Vein endothelial cell (primary cell): ENCODE results near the gene GPC2. TPM values are rescaled to one million over a fixed set of nuclear protein-coding genes. Genes with fewer than 3 reads are reported as not detected.

ENCODE experiments used
- total RNA-seq: library from RNA; depleted of rRNA; stranded (reverse); fragments of >200 nt; gene quantifications from 2 replicates; pipeline ENCODE4 v1.2.3, GENCODE V29; 2012

GPC2 gene, protein sequence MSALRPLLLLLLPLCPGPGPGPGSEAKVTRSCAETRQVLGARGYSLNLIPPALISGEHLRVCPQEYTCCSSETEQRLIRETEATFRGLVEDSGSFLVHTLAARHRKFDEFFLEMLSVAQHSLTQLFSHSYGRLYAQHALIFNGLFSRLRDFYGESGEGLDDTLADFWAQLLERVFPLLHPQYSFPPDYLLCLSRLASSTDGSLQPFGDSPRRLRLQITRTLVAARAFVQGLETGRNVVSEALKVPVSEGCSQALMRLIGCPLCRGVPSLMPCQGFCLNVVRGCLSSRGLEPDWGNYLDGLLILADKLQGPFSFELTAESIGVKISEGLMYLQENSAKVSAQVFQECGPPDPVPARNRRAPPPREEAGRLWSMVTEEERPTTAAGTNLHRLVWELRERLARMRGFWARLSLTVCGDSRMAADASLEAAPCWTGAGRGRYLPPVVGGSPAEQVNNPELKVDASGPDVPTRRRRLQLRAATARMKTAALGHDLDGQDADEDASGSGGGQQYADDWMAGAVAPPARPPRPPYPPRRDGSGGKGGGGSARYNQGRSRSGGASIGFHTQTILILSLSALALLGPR
- total RNA-seq = 5.3 and 6.5 TPM in 2 replicates

DNA sequence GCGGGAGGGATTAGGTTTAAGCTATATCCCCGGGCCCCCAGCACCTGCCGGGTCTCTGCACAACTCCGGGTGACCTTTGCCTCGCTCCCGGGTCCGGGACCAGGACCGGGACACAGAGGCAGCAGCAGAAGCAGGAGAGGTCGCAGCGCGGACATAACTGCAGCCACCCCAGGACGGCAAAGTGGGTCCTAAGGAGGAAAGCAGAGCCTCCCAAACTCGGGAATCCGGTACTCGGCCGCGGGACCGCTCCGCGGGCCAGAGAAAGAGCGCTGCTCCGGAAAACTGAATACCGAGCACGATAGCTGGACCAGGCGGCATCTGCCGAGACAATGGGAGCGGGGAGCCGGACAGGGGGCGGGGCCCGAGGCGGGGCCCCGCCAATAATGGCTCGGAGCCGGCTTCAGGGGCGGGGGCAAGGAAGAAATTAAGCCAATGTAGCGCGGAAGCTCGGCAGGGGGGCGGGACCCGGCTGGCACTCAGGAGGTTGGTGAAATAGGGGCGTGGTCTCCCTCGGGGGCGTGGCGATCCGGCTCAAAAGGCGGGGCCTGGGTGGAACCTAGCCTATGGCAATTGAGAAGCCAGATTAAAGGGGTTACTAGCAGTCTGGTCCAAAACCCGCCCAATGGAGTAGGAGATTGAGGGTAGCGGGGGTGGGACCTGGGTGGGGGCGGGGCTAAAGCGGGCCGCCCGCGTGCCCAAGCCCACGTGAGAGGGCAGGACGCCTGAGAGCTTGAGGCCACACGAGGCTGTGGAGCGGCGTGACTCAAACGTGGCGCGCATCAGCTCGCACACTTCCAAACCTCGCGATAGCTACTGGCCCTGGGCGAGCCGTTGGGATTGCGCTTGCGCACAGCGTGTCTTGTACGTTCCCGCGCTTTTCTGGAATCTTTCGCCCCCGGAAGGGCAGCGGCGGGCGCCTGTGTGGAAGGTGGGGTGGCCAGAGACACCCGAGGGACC is at the start of gene GPC2, which contains the start of gene STAG3:
Gene GPC2, minus strand, starts transcription at position 337 of the 957 bp plus-strand sequence. Its CDS starts 182 bp downstream, at position 155.
Gene STAG3, plus strand, starts transcription at position 874 of the 957 bp plus-strand sequence. CDS start 2,639 bp downstream, outside the sequence.

DNA sequence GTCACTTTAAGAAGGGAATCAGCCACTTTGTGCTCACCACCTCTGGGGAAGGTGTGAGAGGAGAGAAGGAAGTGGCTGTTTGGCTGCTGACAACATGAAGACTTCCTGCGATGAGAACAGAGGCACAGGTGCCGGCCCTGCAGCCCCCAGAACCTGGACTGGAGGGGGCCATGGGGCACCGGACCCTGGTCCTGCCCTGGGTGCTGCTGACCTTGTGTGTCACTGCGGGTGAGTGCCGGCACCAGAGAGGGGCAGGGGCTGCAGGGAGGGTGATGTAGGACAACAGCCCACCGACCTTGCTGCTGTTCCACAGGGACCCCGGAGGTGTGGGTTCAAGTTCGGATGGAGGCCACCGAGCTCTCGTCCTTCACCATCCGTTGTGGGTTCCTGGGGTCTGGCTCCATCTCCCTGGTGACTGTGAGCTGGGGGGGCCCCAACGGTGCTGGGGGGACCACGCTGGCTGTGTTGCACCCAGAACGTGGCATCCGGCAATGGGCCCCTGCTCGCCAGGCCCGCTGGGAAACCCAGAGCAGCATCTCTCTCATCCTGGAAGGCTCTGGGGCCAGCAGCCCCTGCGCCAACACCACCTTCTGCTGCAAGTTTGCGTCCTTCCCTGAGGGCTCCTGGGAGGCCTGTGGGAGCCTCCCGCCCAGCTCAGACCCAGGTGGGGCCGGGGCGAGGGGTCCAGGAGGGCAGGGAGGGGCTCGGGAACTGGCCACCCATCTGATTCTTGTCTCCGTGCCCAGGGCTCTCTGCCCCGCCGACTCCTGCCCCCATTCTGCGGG is 42.8 kb upstream of the GPC2 start, which contains the start of gene PVRIG:
Gene PVRIG, plus strand, starts transcription at position 149 of the 785 bp plus-strand sequence. Its CDS starts 22 bp downstream, at position 171.

DNA sequence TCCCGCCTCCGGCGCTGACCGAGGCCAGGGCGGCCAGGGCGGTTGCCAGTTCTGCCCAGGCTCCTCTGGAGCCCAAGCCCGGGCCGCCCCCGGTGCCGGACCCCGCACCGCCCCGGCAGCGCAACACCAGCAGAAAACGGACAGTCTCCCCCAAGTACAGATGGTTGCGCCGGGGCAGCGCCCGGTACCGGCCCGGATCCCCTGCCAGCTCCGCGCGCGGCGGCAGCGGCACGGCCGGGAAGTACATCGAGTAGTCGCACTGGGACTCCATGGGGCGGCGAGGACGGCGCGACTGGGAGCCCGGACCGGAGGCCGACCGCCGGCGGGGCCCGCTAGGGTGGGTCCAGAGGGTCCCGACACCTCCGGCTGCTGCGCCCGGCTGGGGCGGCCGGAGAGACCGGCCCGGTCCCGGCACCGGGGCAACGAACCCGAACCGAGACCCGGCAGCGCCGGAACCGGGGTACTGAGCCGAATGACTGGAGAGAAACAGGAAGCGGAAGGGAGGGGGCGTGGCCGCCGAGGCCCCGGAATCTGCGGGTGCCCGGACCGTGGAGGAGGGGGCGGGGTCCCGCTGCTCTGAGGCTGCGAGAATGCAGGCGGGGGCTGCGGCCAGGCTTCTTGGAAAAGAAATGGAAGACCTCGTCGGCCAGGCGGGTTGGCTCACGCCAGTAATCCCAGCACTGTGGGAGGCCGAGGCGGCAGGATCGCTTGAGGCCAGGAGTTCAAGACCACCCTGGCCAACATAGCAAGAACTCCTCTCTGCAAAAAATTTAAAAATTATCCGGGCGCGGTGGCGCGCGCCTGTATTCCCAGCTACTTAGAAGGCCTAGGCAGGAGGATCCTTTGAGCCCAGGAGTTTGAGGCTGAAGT is 18.7 kb downstream of the GPC2 start, which contains the start of gene TRAPPC14:
Gene TRAPPC14, minus strand, starts transcription at position 495 of the 870 bp plus-strand sequence. Its CDS starts 224 bp downstream, at position 271.

DNA sequence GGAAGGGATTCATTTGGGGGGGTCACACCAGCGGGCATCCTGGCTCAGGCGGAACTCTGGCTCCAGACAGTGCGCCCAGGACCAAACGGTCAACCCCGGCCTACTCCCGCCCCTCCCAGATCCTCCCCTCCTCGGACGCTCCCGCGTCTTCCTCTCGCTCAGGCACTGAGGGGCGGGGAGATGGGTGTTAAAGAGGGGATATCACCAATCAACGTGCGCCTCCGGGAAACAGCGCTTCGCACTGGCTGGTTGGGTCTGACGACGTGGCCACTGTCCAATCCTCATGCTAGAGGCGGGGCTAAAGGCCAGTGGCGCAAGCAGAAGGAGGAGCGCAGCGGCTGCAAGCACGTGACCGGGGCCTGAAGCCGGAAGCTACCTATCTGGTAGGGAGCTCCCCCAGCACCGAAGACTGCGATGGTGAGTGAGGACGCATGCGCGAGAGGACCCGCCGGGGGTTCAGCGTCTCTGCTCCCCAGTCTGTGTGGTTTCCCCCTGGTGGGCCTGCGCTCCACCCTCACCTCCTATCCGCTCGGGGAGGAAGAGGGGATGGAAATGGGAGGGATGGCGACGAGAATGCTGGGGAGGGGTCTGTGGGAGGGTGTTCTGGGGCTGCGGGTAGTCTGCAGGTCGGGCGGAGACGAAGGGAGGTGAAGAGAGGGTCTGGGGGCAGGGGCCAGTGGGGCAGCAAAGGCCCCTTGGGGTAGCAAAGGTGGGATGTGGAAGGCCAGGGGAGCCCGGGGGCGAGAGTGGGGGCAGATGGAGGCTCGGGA is 28.4 kb downstream of the GPC2 start, which contains the start of gene LAMTOR4:
Gene LAMTOR4, plus strand, starts transcription at position 360 of the 770 bp plus-strand sequence. Its CDS starts 55 bp downstream, at position 415.

DNA sequence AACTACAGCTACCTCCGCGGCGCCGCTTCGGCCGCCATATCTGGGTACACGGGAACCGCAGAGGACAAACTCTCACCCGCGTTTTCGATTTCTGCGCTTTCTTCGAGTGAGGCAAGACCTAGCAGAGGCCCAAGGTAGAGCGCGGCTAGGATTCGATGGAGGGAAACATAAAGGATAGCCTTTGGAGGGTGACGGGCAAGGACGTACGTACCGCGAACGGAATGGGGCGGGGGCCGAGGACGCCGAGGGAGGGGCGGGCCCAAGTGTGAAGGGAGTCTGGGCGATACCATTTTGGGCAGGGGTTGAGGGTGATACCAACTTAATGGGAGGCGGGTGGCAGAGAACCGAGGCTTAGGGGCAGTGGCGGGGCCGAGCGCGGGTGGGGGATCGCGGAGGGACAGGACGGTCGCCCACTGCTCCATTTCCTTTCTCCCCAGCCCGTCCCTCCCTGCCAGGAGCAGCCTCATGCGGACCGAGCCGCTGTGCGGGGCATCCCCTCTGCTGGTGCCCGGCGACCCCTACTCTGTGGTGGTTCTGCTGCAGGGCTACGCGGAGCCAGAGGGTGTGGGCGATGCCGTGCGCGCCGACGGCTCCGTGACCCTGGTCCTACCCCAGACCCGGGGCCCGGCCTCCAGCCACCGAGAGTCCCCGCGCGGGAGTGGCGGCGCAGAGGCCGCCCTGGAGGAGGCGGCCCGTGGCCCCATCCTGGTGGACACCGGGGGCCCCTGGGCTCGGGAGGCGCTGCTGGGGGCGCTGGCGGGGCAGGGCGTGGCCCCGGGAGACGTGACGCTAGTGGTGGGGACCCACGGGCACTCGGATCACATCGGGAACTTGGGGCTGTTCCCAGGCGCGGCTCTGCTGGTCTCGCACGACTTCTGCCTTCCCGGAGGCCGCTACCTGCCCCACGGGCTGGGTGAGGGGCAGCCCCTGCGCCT is 50.0 kb downstream of the GPC2 start, which contains the start of gene MBLAC1:
Gene MBLAC1, plus strand, starts transcription at position 37 of the 935 bp plus-strand sequence. Its CDS starts 429 bp downstream, at position 466.

Other genes starting within 250 kb of the GPC2 start
- gene GJC3, start 247.8 kb downstream of the GPC2 start, total RNA-seq = 0.19 TPM in 1 of 2 replicates, not detected in the other
- not detected in 2 replicates for gene AZGP1, start 201.3 kb downstream of the GPC2 start, total RNA-seq
- gene ZKSCAN1, start 161.8 kb downstream of the GPC2 start, total RNA-seq = 44.1 and 45.1 TPM in 2 replicates
- gene ZSCAN21, start 127.6 kb downstream of the GPC2 start, total RNA-seq = 6.9 and 9.1 TPM in 2 replicates
- 38.5 and 46.6 TPM in 2 replicates for gene ZNF3, start 95.7 kb downstream of the GPC2 start, total RNA-seq
- gene COPS6, start 88.4 kb downstream of the GPC2 start, total RNA-seq = 84.9 and 85.6 TPM in 2 replicates
- 70.6 and 98.1 TPM in 2 replicates for gene MCM7, start 76.0 kb downstream of the GPC2 start, total RNA-seq
- 20.8 and 21.2 TPM in 2 replicates for gene AP4M1, start 75.7 kb downstream of the GPC2 start, total RNA-seq
- gene TAF6, start 58.0 kb downstream of the GPC2 start, total RNA-seq = 39.1 and 41.2 TPM in 2 replicates
- 28.1 and 28.4 TPM in 2 replicates for gene CNPY4, start 57.7 kb downstream of the GPC2 start, total RNA-seq
- gene MBLAC1, start 50.4 kb downstream of the GPC2 start, total RNA-seq = 2.0 and 2.9 TPM in 2 replicates
- gene LAMTOR4, start 28.5 kb downstream of the GPC2 start, total RNA-seq = 91.1 and 93.3 TPM in 2 replicates
- 9.7 and 15.7 TPM in 2 replicates for gene TRAPPC14, start 18.7 kb downstream of the GPC2 start, total RNA-seq
- gene GAL3ST4, start 8.8 kb downstream of the GPC2 start, total RNA-seq = 0.96 and 0.98 TPM in 2 replicates
- gene STAG3, start 537 bp upstream of the GPC2 start, total RNA-seq = 0.48 and 2.0 TPM in 2 replicates
- gene PVRIG, start 42.6 kb upstream of the GPC2 start, total RNA-seq = not detected in 2 replicates
- not detected in 2 replicates for gene SPDYE3, start 130.3 kb upstream of the GPC2 start, total RNA-seq
- 15.7 and 24.2 TPM in 2 replicates for gene PILRB, start 180.7 kb upstream of the GPC2 start, total RNA-seq
- gene PILRA, start 196.1 kb upstream of the GPC2 start, total RNA-seq = 0.38 and 0.65 TPM in 2 replicates